AG08396 (cell line): ENCODE results near the gene FAM3B.
"Not testable (repeated sequence)": the region's sequence is repeated elsewhere in the genome, so short reads cannot be mapped to it uniquely, and the experiment has no call there.

Experiments
- DNase-seq: peaks from one replicate; pipeline ENCODE4 v3.0.0; 2012; ENCODE audit warnings: low spot score, mixed read lengths

FAM3B gene

DNA sequence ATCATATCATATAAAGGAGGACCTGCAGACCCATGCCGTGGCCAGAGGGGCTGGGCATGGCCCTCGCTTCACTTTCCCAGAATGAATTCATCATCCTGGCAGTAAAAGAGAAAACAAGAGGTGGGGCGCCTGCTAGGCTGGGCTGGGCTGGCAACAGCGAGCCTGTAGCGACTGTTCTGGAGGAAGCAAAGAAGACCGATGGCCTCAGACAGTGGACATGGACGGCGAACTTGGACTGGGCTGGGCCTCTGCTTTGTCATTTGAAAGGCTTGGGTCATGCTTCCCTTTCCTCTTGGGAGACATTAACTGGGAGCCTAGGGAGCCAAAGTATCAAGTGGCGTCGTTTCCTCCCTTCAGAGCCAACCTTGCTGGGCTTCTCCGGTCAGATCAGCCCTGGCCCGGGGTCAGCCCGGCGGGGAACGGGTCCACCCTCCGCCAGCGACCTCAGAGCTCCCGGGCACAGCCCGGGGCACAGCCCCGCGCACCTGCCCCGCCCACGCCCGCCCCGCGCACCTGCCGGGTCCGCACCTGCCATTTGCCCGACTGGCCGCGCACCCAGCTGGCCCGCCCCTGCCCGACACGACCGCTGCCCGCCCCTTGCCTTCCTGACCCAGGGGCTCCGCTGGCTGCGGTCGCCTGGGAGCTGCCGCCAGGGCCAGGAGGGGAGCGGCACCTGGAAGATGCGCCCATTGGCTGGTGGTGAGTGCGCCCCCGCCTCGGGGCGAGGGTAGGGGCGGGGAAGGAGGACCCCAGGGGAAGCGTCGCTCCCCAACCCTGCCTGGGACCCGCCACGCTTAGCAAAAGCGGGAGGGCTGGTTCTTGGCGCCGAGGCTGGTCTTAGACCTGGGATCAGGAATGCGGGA, at the start of gene FAM3B:
Gene FAM3B, plus strand, starts transcription at position 602 of the 863 bp plus-strand sequence. Its CDS starts 79 bp downstream, at position 681.
- DNase-seq = no peak

DNA sequence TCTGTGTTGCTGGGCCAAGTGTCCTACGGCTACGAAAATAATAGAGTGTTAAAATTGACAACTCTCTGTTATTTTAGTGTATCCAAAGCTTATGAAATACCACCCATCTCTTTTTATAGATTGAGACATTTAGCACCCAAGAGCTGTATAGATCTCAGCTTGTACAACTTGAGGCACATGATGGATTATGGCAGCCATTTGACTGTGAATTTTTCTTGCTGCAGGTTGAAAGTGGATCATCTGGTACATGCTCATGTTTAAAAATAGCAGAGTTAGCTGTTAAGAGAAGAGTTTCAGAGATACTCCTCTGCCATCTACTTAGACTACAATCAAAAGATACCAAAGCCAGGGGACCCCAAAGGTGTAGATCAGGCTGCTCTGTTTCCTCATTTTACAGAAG, 49.3 kb upstream of the FAM3B start:
- DNase-seq = no peak

DNA sequence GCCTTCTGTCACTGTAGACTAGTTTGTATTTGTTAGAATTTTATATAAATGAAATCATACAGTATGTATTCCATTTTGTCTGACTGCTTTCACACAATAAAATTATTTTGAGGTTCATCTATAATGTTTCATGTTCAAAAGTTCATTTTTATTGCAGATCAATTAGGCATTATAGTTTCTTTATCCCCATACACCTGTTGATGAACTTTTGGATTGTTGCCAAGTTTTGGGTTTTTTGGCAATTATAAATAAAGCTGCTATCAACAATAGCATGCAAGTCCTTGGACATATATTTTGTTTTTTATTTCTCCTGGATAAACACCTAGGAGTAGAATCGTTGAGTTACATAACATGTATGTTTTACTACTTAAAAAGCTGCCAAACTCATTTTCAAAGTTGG, 47.1 kb upstream of the FAM3B start:
- no peak for DNase-seq

DNA sequence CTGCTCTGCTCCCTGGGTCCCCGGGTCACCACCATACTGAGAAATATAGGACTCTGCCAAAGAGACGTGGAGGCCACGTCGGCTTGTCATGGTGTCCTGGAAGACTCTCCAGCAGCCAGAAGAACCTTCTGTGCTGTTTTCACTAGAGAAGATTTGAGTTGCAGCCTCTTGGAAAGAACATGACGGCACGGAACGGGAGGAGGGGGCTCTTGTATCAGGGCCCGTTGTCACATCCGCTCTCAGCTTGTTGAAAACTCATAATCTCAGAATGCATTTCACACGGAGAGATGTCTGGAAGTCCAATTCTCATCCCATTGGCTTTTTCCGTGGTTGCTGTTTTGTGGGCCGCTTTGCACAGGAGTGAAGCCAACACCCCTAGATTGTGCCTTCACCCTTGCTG, 39.4 kb upstream of the FAM3B start:
- DNase-seq = no peak

GRCh38 chr21:41277846-41278245, 38.8 kb upstream of the FAM3B start:
- DNase-seq = no peak

GRCh38 chr21:41280115-41280919, 36.3 kb upstream of the FAM3B start:
- peak; percentile 53 for DNase-seq

GRCh38 chr21:41282412-41282811, 34.2 kb upstream of the FAM3B start:
- DNase-seq = no peak

GRCh38 chr21:41283211-41283818, 33.3 kb upstream of the FAM3B start:
- peak; percentile 81 for DNase-seq

DNA sequence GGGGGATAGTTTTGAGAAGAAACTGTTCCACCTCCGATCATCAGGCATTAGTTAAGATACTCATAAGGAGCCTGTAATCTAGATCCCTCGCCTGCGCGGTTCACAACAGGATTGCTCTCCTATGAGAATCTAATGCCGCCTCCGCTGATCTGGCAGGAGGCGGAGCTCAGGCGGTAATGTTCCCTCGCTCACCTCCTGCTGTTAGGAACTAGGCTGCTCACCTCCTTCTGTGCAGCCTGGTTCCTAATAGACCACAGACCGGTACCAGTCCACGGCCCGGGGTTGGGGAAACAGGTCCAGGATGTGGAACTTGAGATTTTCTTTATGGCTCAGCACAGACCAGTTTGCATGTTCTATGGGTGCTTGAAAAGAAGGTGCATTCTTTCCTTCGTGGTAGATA, 27.2 kb upstream of the FAM3B start:
- no peak for DNase-seq

DNA sequence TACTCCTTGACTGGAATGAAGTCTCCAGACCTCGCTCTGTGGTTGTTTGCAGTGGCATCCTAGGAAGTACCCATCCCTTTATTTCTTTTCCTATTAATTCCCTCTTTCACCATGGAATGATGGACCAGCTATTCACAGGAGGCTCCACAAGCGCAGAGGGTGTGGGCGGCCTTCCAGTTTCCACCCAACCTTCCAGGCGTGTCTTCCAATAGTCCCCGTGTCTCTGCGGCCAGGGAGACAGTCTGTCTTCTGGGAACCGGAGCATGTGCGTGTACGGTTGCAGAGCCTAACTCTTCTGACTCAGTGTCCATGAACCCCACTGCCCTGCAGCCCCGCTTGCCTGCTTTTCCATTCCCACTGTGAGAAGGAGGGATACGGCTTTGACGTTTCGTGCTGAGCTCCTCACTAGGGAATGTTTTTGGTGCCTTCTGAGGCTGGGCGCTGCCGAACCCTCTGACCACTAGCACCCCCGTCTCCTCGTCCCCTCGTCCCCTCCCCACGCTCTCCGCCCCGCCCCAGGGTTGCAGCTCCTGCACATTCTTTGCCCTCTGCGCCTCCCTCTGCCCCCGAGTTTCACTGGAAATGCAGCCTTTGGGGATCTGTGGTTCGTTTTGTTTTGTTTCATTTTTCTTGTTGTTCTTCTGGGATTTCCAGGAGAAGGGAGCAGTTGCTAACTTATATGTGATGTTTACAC, 26.3 kb upstream of the FAM3B start:
- no peak for DNase-seq

GRCh38 chr21:41294548-41295231, 21.9 kb upstream of the FAM3B start:
- DNase-seq = no peak

- no peak for DNase-seq
Measured at GRCh38 chr21:41295721-41296254, 20.8 kb upstream of the FAM3B start.

DNA sequence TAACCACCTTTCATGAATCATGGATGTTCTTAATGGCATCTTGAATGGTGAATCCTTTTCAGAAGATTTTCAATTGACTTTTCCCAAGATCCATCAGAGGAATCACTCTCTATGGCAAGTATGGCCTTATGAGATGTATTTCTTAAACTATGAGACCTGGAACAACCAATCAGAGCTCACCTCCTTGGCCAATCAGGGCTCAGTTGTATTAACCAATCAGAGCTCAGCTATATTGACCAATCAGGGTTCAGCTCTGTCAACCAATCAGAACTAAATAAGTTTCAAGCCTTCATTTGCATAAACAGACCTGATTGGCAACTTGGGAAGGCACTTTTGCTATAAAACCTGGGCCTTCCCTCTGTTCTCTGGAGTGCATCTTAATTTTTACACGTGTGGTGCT, 13.6 kb upstream of the FAM3B start:
- DNase-seq = no peak

GRCh38 chr21:41304068-41304720, 12.4 kb upstream of the FAM3B start:
- DNase-seq = no peak

DNA sequence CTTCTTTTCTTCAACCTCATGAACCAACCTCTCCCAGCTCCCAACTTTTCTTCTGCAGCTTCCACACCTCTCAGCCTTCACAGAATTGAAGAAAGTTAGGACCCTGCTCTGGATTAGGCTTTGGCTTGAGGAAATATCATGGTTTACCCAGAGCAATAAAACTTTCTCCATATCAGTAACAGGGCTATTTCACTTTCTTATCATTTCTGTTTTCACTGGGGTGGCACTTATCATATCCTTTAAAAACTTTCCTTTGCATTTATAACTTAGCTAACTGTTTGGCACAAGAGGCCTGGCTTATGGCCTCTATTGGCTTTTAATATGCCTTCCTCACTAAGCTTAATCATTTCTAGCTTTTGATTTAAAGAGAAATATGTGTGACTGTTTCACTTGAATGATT, 9.4 kb upstream of the FAM3B start:
- DNase-seq = no peak

GRCh38 chr21:41313285-41314164, 3.1 kb upstream of the FAM3B start:
- DNase-seq = not testable (repeated sequence)

GRCh38 chr21:41315726-41316125, 875 bp upstream of the FAM3B start:
- no peak for DNase-seq

DNA sequence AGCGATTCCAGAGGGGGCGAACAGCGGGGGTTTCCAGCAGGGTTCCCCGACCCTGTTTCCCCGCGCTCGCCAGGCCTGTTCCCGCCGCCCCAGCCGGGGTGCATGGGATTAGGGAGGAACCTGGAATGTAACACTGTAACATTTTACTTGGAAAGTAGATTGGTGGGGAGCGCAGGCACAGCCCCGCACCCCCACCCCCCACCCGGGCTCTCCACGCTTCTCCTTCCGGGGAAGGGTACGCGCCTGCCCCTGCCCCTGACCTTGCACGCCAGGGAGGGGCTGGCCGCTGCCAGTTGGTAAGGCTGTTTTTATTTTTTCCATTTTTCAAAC, 427 bp downstream of the FAM3B start:
- DNase-seq = no peak

- DNase-seq = no peak
Measured at GRCh38 chr21:41317458-41317857, 857 bp downstream of the FAM3B start.

GRCh38 chr21:41318218-41318617, 1.6 kb downstream of the FAM3B start:
- no peak for DNase-seq
